Activated CD4-positive, CD25-positive, alpha-beta regulatory T cell treated with anti-CD3 and anti-CD28 coated beads, Interleukin-2, amount 50 U/mL, for 16 hours (primary cell): ENCODE results near the gene MRPL36.
"Not testable (repeated sequence)": the region's sequence is repeated elsewhere in the genome, so short reads cannot be mapped to it uniquely, and the experiment has no call there.

ENCODE experiments used
- DNase-seq: peaks from one replicate; pipeline ENCODE4 v3.0.0-alpha.2; 2020; ENCODE audit warnings: low read depth, low spot score

MRPL36 gene

GRCh38 chr5:1799602-1800471 is at the start of gene MRPL36:
Gene MRPL36 (minus strand): TSS chr5:1799837. CDS start chr5:1798935, 902 bp downstream.
- DNase-seq, result peak; percentile 85

- DNase-seq, result no peak
Observed at GRCh38 chr5:1847611-1848010, 48.0 kb upstream of the MRPL36 start.

- no peak for DNase-seq
Observed at GRCh38 chr5:1847056-1847455, 47.4 kb upstream of the MRPL36 start.

- no peak for DNase-seq
Observed at GRCh38 chr5:1846583-1846982, 46.9 kb upstream of the MRPL36 start.

- no peak for DNase-seq
Observed at GRCh38 chr5:1845696-1846095, 46.1 kb upstream of the MRPL36 start.

GRCh38 chr5:1844708-1845436 is 45.2 kb upstream of the MRPL36 start:
- no peak for DNase-seq

- not testable (repeated sequence) for DNase-seq
Observed at GRCh38 chr5:1843761-1844160, 44.1 kb upstream of the MRPL36 start.

- no peak for DNase-seq
Observed at GRCh38 chr5:1842004-1842819, 42.6 kb upstream of the MRPL36 start.

GRCh38 chr5:1840741-1841521 is 41.3 kb upstream of the MRPL36 start:
- no peak for DNase-seq

GRCh38 chr5:1840071-1840547 is 40.5 kb upstream of the MRPL36 start:
- DNase-seq, result no peak

- DNase-seq, result no peak
Observed at GRCh38 chr5:1838013-1838412, 38.4 kb upstream of the MRPL36 start.

GRCh38 chr5:1836891-1837880 is 37.5 kb upstream of the MRPL36 start:
- no peak for DNase-seq

- DNase-seq, result no peak
Observed at GRCh38 chr5:1836176-1836890, 36.7 kb upstream of the MRPL36 start.

- DNase-seq, result no peak
Observed at GRCh38 chr5:1835431-1835830, 35.8 kb upstream of the MRPL36 start.

GRCh38 chr5:1834721-1835429 is 35.2 kb upstream of the MRPL36 start:
- DNase-seq, result no peak

GRCh38 chr5:1834022-1834551 is 34.5 kb upstream of the MRPL36 start:
- DNase-seq, result no peak

GRCh38 chr5:1833264-1834021 is 33.8 kb upstream of the MRPL36 start:
- no peak for DNase-seq
